GM23248 (cell line): ENCODE measurements around the gene MOB3C.

Experiments used
- EZH2 ChIP-seq: fragments of 200-600 bp; sonication (generic); IDR thresholded peaks from 2 replicates; pipeline ENCODE4 v1.6.1; 2018; ENCODE audit warnings: antibody characterized with exemption, mild to moderate bottlenecking; ENCODE audit not compliant: insufficient read depth, poor library complexity, severe bottlenecking
- EZH2phosphoT487 ChIP-seq: fragments of 200-600 bp; sonication (generic); IDR thresholded peaks from 2 replicates; pipeline ENCODE4 v1.6.1; 2018; ENCODE audit warnings: antibody characterized with exemption, moderate library complexity, mild to moderate bottlenecking, low read depth; ENCODE audit not compliant: insufficient read depth

DNA sequence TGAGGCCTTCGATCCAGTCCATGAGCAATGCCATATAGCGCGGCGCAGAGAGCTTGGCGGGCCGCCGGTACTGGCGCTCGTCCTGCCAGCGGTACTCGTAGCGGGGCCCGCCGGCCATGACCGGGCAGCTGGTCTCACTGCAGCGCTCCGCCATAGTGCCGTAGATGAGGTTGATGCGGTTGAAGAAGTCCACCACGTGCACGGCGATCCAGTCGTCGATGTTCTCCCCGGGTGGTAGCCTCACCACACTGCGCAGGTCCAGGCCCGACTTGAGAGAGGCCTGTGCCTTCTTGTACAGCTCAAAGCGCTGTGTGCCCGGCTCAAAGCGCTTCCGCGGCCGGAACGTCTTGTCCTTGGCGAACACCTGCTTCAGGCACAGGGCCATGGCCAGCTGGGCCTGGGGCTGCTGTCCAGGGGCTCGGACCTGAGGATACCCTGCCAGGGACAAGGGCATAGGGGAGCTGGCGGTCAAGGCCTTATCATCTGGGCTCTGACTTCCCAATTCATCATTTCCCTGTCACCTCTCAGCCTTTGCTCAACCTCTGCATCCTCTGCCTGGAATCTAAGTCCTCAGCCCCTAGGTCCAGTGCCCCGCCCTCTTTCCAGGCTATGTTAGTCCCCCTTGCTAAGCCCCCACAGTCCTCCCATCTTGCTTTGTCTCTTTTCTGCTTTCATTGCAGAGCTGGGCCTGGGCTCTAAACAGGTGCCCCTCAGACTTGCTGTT, 3.5 kb downstream of the MOB3C start:
- no peak for TF ChIP-seq EZH2
- no peak for TF ChIP-seq EZH2phosphoT487
